Nephron (organoid): Measurements from ENCODE around the gene ZNF668.

Source experiments
- H3K27ac Mint-ChIP-seq, 3 experiments: 2 replicates each; pipeline ENCODE4 v1.8.0; 2020; ENCODE audit warnings: mixed read lengths in 3 of 3, mild to moderate bottlenecking in 2 of 3, moderate library complexity in 1 of 3
- H3K27me3 Mint-ChIP-seq: 2 replicates; pipeline ENCODE4 v1.8.0; 2021; ENCODE audit warnings: low read depth, mild to moderate bottlenecking, moderate library complexity, mixed read lengths
- H3K36me3 Mint-ChIP-seq: 2 replicates; pipeline ENCODE4 v1.8.0; 2020; ENCODE audit warnings: low read depth, mixed read lengths
- H3K4me1 Mint-ChIP-seq: 2 replicates; pipeline ENCODE4 v1.8.0; 2020; ENCODE audit warnings: mixed read lengths
- H3K4me3 Mint-ChIP-seq, 3 experiments: 2 replicates each; pipeline ENCODE4 v1.8.0; 2020; ENCODE audit warnings: mild to moderate bottlenecking in 3 of 3, mixed read lengths in 3 of 3, moderate library complexity in 2 of 3
- H3K9me3 Mint-ChIP-seq: 2 replicates; pipeline ENCODE4 v1.8.0; 2020; ENCODE audit warnings: mixed read lengths
- CTCF ChIP-seq, 3 experiments: fragments of 200-600 bp; sonication (generic); IDR thresholded peaks; one replicate each; pipeline ENCODE4 v1.5.0; 2021; ENCODE audit warnings: antibody characterized with exemption in 3 of 3; ENCODE audit not compliant: unreplicated experiment in 3 of 3

The ZNF668 gene

DNA sequence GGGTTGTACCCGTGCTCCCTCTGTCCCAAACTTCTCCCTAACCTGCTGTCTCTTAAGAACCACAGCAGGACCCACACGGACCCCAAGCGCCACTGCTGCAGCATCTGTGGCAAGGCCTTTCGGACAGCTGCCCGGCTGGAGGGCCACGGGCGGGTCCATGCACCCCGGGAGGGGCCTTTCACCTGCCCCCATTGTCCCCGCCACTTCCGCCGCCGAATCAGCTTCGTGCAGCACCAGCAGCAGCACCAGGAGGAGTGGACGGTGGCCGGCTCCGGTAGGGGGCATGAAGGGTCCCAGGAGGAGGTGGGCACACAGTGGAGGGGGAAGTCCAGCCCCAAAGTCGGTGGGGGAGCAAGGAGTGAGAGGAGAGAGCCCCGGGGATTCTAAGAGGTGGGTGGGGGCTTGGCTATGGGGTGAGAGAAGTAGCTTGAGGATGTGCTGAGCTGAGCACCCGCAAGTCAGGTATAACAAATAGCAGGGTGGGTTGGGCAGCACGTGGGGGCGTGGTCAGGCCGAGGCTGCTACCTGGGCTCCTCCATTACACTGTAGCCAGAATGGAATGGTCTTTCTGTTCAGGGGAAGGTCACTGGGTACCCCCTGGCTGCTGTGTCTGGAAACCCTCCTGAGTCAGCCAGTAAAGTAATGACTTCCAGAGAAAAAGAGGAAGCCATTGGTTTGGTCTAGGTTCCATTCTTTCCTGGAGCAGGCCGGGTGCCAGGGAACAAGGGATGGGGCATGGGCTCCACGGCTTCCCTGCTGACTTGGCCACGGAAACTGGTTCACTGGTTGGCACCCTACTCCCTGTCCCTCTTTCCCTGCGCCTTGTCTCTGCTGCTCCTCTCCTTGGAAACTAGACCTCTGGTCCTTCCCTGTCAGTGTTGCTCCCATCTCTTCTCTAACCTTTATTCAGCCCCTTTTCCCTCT lies 7.7 kb upstream of the ZNF668 start:
- no peak for TF ChIP-seq CTCF (IDR thresholded peaks at IDR 0.05; ENCODE audit: unreplicated experiment in 3 of 3)
- peaks cover 39% of the 10 kb centered on the region for H3K36me3 Mint-ChIP-seq
- peak overlapping the region in 1 of 3 experiments; percentile 24 for H3K4me3 Mint-ChIP-seq
- peaks cover 3% of the 10 kb centered on the region for H3K27me3 Mint-ChIP-seq
- no peaks in the 10 kb centered on the region for H3K9me3 Mint-ChIP-seq
- H3K27ac Mint-ChIP-seq, result peak overlapping the region in 1 of 3 experiments; percentile 22
- H3K4me1 Mint-ChIP-seq, result peaks cover 21% of the 10 kb centered on the region

DNA sequence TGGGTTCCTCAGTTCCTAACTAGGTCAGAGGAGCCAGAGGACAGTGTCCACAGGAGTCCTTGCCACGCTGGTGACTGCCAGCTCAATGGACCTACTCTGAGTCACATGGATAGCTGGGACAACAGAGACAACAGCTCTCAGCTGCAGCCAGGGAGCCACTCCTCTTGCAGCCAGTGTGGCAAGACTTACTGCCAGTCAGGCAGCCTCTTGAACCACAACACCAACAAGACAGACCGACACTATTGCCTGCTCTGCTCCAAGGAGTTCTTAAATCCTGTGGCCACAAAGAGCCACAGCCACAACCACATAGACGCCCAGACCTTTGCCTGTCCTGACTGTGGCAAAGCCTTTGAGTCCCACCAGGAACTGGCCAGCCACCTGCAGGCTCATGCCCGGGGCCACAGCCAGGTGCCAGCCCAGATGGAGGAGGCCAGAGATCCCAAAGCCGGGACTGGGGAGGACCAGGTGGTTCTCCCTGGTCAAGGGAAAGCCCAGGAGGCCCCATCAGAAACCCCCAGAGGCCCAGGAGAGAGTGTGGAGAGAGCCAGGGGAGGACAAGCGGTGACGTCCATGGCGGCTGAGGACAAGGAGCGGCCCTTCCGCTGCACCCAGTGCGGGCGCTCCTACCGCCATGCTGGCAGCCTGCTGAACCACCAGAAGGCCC lies 6.8 kb upstream of the ZNF668 start:
- no peaks in the 10 kb centered on the region for H3K9me3 Mint-ChIP-seq

DNA sequence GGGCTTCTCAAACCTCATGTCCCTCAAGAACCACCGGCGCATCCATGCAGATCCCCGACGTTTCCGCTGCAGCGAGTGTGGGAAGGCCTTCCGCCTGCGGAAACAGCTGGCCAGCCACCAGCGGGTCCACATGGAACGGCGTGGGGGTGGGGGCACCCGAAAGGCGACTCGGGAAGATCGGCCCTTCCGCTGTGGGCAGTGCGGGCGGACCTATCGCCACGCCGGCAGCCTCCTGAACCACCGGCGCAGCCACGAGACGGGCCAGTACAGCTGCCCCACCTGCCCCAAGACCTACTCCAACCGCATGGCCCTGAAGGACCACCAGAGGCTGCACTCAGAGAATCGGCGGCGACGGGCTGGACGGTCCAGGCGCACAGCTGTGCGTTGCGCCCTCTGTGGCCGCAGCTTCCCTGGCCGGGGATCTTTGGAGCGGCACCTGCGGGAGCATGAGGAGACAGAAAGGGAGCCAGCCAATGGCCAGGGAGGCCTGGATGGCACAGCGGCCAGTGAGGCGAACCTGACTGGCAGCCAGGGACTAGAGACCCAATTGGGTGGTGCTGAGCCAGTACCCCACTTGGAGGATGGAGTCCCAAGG lies 6.1 kb upstream of the ZNF668 start:
- Mint-ChIP-seq H3K36me3 (peaks cover 39% of the 10 kb centered on the region), H3K27ac (no peak overlapping the region), H3K4me1 (peaks cover 8% of the 10 kb centered on the region), H3K27me3 (peaks cover 3% of the 10 kb centered on the region), H3K4me3 (no peak overlapping the region), H3K9me3 (no peaks in the 10 kb centered on the region)
- TF ChIP-seq CTCF (IDR thresholded peaks at IDR 0.05; ENCODE audit: unreplicated experiment in 3 of 3), result no peak

More for the DNA sequence above, 6.8 kb upstream of the ZNF668 start:
- Mint-ChIP-seq H3K4me1 (peaks cover 15% of the 10 kb centered on the region), H3K4me3 (no peak overlapping the region), H3K27ac (no peak overlapping the region), H3K36me3 (peaks cover 42% of the 10 kb centered on the region), H3K27me3 (peaks cover 3% of the 10 kb centered on the region)
- no peak for TF ChIP-seq CTCF (IDR thresholded peaks at IDR 0.05; ENCODE audit: unreplicated experiment in 3 of 3)

DNA sequence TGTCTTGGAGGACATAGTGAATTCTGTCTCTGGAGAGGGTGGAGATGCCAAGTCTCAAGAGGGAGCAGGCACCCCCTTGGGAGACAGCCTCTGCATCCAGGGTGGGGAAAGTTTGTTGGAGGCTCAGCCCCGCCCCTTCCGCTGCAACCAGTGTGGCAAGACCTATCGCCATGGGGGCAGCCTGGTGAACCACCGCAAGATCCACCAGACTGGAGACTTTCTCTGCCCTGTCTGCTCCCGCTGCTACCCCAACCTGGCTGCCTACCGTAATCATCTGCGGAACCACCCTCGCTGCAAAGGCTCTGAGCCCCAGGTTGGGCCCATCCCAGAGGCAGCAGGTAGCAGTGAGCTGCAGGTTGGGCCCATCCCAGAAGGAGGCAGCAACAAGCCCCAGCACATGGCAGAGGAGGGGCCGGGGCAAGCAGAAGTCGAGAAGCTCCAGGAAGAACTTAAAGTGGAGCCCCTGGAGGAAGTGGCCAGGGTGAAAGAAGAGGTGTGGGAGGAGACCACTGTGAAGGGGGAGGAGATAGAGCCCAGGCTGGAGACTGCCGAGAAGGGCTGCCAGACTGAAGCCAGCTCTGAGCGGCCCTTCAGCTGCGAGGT lies 5.4 kb upstream of the ZNF668 start:
- H3K36me3 Mint-ChIP-seq, result peaks cover 42% of the 10 kb centered on the region
- TF ChIP-seq CTCF (IDR thresholded peaks at IDR 0.05; ENCODE audit: unreplicated experiment in 3 of 3), result no peak
- peaks cover 14% of the 10 kb centered on the region for H3K4me1 Mint-ChIP-seq
- H3K4me3 Mint-ChIP-seq, result no peak overlapping the region
- no peaks in the 10 kb centered on the region for H3K9me3 Mint-ChIP-seq
- H3K27ac Mint-ChIP-seq, result no peak overlapping the region
- H3K27me3 Mint-ChIP-seq, result peaks cover 3% of the 10 kb centered on the region

- peak overlapping the region in 2 of 3 experiments; percentile 17 to 38 for H3K4me3 Mint-ChIP-seq
- no peak for TF ChIP-seq CTCF (IDR thresholded peaks at IDR 0.05; ENCODE audit: unreplicated experiment in 3 of 3)
- no peak overlapping the region for H3K27ac Mint-ChIP-seq
- H3K36me3 Mint-ChIP-seq, result peaks cover 42% of the 10 kb centered on the region
- H3K9me3 Mint-ChIP-seq, result no peaks in the 10 kb centered on the region
- H3K27me3 Mint-ChIP-seq, result peaks cover 3% of the 10 kb centered on the region
- peaks cover 15% of the 10 kb centered on the region for H3K4me1 Mint-ChIP-seq
Observed at GRCh38 chr16:31078597-31079341, 4.7 kb upstream of the ZNF668 start.
